ENCODE results near the gene SH3BGRL2.

Gene SH3BGRL2

DNA sequence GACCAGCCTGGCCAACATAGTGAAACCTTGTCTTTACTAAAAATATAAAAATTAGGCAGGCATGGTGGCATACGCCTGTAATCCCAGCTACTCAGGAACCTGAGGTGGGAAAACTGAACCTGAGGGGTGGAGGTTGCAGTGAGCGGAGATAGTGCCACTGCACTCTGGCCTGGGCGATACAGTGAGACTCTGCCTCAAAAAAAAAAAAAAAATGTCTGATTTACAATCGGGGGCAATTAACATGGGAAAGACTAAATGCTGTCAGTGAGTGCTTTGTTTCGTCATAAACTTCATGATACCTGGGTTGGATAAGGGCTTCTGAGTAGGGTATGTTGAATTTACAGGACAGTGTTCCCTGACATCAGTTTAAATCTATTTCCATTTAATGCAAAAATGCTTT is 8.0 kb upstream of the SH3BGRL2 start:
- ChIA-PET CTCF (no interaction called here), POLR2A (ENCODE audit: low non-redundant PET) (no interaction called here)
- H3K27ac ChIP-seq = no peak overlapping the region
- no peak for DNase-seq (ENCODE audit: low spot score)
- TF ChIP-seq CTCF (conservative IDR thresholded peaks at IDR 0.05; ENCODE audit: low read depth) = no peak

GRCh38 chr6:79625746-79626145 is 5.4 kb upstream of the SH3BGRL2 start:
- H3K27ac ChIP-seq = no peak overlapping the region
- no peak for TF ChIP-seq CTCF (conservative IDR thresholded peaks at IDR 0.05; ENCODE audit: low read depth)
- CTCF ChIA-PET = interaction anchor here (0.5 to 0.6 kb wide), 2 partner anchors 594 to 1187 kb away, joined by 3 read pairs; no protein-coding TSS in a partner anchor
- no peak for DNase-seq (ENCODE audit: low spot score)
- POLR2A ChIA-PET (ENCODE audit: low non-redundant PET) = no interaction called here

- DNase-seq (ENCODE audit: low spot score) = no peak
- ChIA-PET POLR2A (ENCODE audit: low non-redundant PET) (no interaction called here), CTCF (no interaction called here)
- H3K27ac ChIP-seq = no peak overlapping the region
- TF ChIP-seq CTCF (conservative IDR thresholded peaks at IDR 0.05; ENCODE audit: low read depth) = no peak
Measured at GRCh38 chr6:79626811-79627210, 4.3 kb upstream of the SH3BGRL2 start.

- no peak for TF ChIP-seq CTCF (conservative IDR thresholded peaks at IDR 0.05; ENCODE audit: low read depth)
Measured at GRCh38 chr6:79627422-79627821, 3.7 kb upstream of the SH3BGRL2 start.

GRCh38 chr6:79628466-79629288 is 2.5 kb upstream of the SH3BGRL2 start:
- no peak for TF ChIP-seq CTCF (conservative IDR thresholded peaks at IDR 0.05; ENCODE audit: low read depth)
- DNase-seq (ENCODE audit: low spot score) = no peak
- ChIA-PET CTCF (interaction anchor here (0.6 kb wide), 1 partner anchor 83 kb away, joined by 3 read pairs; no protein-coding TSS in a partner anchor), POLR2A (ENCODE audit: low non-redundant PET) (no interaction called here)
- H3K27ac ChIP-seq = no peak overlapping the region

More at GRCh38 chr6:79627422-79627821, 3.7 kb upstream of the SH3BGRL2 start:
- ChIA-PET POLR2A (ENCODE audit: low non-redundant PET) (no interaction called here), CTCF (no interaction called here)
- DNase-seq (ENCODE audit: low spot score) = no peak
- no peak overlapping the region for H3K27ac ChIP-seq

- ChIA-PET POLR2A (ENCODE audit: low non-redundant PET) (no interaction called here), CTCF (interaction anchor here (0.6 to 1.0 kb wide), 3 partner anchors 26 to 1344 kb away, joined by 3 read pairs; no protein-coding TSS in a partner anchor)
- no peak for TF ChIP-seq CTCF (conservative IDR thresholded peaks at IDR 0.05; ENCODE audit: low read depth)
- no peak for DNase-seq (ENCODE audit: low spot score)
- no peak overlapping the region for H3K27ac ChIP-seq
Measured at GRCh38 chr6:79630380-79630882, 698 bp upstream of the SH3BGRL2 start.
